Urinary bladder (tissue), 4 donors: ENCODE data around the gene TBC1D22A. TPM values are rescaled to one million over a fixed set of nuclear protein-coding genes. Genes with fewer than 3 reads are reported as not detected.

Source experiments
- DNase-seq: peaks from one replicate; pipeline ENCODE4 v3.0.0-alpha.2; 2015; ENCODE audit errors: extremely low spot score
- H3K27ac ChIP-seq: one replicate; pipeline ENCODE4 v1.5.1; 2013; ENCODE audit warnings: low read depth, mild to moderate bottlenecking, moderate library complexity
- H3K36me3 ChIP-seq: one replicate; pipeline ENCODE4 v1.6.1; 2013; ENCODE audit warnings: mild to moderate bottlenecking, moderate library complexity; ENCODE audit not compliant: insufficient read depth
- H3K4me1 ChIP-seq: one replicate; pipeline ENCODE4 v1.6.1; 2013; ENCODE audit warnings: mild to moderate bottlenecking, moderate library complexity; ENCODE audit not compliant: insufficient read depth
- H3K4me3 ChIP-seq: one replicate; pipeline ENCODE4 v1.5.1; 2013; ENCODE audit warnings: low read depth, low read length
- whole genome bisulfite sequencing: extraction: QIAGEN DNeasy Blood & Tissue Kit; methylation state at CpG from one replicate; pipeline ENCODE4 v1.1.7; 2013; 5-methylcytosine and 5-hydroxymethylcytosine counted together
- polyA plus RNA-seq: library from polyadenylated mRNA; stranded (reverse); fragments of 200-250 nt; gene quantifications from one replicate; pipeline ENCODE4 v1.2.3, GENCODE V29; 2013
- total RNA-seq: library from RNA; depleted of rRNA; stranded (reverse); fragments of >200 nt; gene quantifications from one replicate; pipeline ENCODE4 v1.2.3, GENCODE V29; 2014
- donor health status: healthy with polysubstance abuse.
- donor health status: healthy.

TBC1D22A gene
- total and polyA plus RNA-seq, 2 donors, result 7.7 to 19.1 TPM

- no peak for DNase-seq
- no peaks in the 10 kb centered on the region for H3K36me3 ChIP-seq
- no peak overlapping the region for H3K27ac ChIP-seq
- no peaks in the 10 kb centered on the region for H3K4me1 ChIP-seq
- WGBS, result 87% methylated on average over 5 of the region's 5 CpGs
- H3K4me3 ChIP-seq, result no peak overlapping the region
These were observed 335.7 kb downstream of the TBC1D22A start for GRCh38 chr22:47098121-47098520.

GRCh38 chr22:47098554-47098953, 336.1 kb downstream of the TBC1D22A start:
- no peak for DNase-seq
- 92% methylated on average over 11 of the region's 11 CpGs for WGBS
- H3K4me3 ChIP-seq, result no peak overlapping the region
- no peaks in the 10 kb centered on the region for H3K4me1 ChIP-seq
- H3K36me3 ChIP-seq, result no peaks in the 10 kb centered on the region
- no peak overlapping the region for H3K27ac ChIP-seq

GRCh38 chr22:47100019-47100418, 337.6 kb downstream of the TBC1D22A start:
- no peak overlapping the region for H3K4me3 ChIP-seq
- WGBS, result 94% methylated on average over 2 of the region's 2 CpGs
- H3K4me1 ChIP-seq, result no peaks in the 10 kb centered on the region
- no peak for DNase-seq
- H3K36me3 ChIP-seq, result no peaks in the 10 kb centered on the region
- no peak overlapping the region for H3K27ac ChIP-seq

GRCh38 chr22:47100646-47101200, 338.3 kb downstream of the TBC1D22A start:
- WGBS, result 87% methylated on average over 15 of the region's 15 CpGs
- no peaks in the 10 kb centered on the region for H3K36me3 ChIP-seq

GRCh38 chr22:47101321-47101885, 339.0 kb downstream of the TBC1D22A start:
- Histone ChIP-seq H3K36me3 (no peaks in the 10 kb centered on the region), H3K4me1 (no peaks in the 10 kb centered on the region), H3K4me3 (no peak overlapping the region), H3K27ac (no peak overlapping the region)
- no peak for DNase-seq
- WGBS, result 96% methylated on average over 16 of the region's 16 CpGs

More at GRCh38 chr22:47100646-47101200, 338.3 kb downstream of the TBC1D22A start:
- no peak overlapping the region for H3K4me3 ChIP-seq
- DNase-seq, result no peak
- H3K27ac ChIP-seq, result no peak overlapping the region
- no peaks in the 10 kb centered on the region for H3K4me1 ChIP-seq

- H3K4me3 ChIP-seq, result no peak overlapping the region
- H3K27ac ChIP-seq, result no peak overlapping the region
- no peaks in the 10 kb centered on the region for H3K4me1 ChIP-seq
- no peaks in the 10 kb centered on the region for H3K36me3 ChIP-seq
- WGBS, result 91% methylated on average over 12 of the region's 12 CpGs
- no peak for DNase-seq
These were observed 339.6 kb downstream of the TBC1D22A start for GRCh38 chr22:47102081-47102480.

- Histone ChIP-seq H3K4me1 (no peaks in the 10 kb centered on the region), H3K4me3 (no peak overlapping the region), H3K36me3 (no peaks in the 10 kb centered on the region), H3K27ac (no peak overlapping the region)
- DNase-seq, result no peak
- WGBS, result 83% methylated on average over 2 of the region's 2 CpGs
These were observed 340.2 kb downstream of the TBC1D22A start for GRCh38 chr22:47102648-47103047.

GRCh38 chr22:47105085-47105484, 342.6 kb downstream of the TBC1D22A start:
- no peaks in the 10 kb centered on the region for H3K4me1 ChIP-seq
- WGBS, result 91% methylated on average over 4 of the region's 4 CpGs
- no peaks in the 10 kb centered on the region for H3K36me3 ChIP-seq
- no peak overlapping the region for H3K27ac ChIP-seq
- no peak overlapping the region for H3K4me3 ChIP-seq
- no peak for DNase-seq

GRCh38 chr22:47106806-47107205, 344.4 kb downstream of the TBC1D22A start:
- 97% methylated on average over 5 of the region's 5 CpGs for WGBS
- no peak for DNase-seq
- H3K36me3 ChIP-seq, result no peaks in the 10 kb centered on the region

GRCh38 chr22:47107431-47107830, 345.0 kb downstream of the TBC1D22A start:
- Histone ChIP-seq H3K36me3 (no peaks in the 10 kb centered on the region), H3K27ac (no peak overlapping the region), H3K4me1 (no peaks in the 10 kb centered on the region), H3K4me3 (no peak overlapping the region)
- WGBS, result 85% methylated on average over 2 of the region's 2 CpGs
- no peak for DNase-seq

More at GRCh38 chr22:47106806-47107205, 344.4 kb downstream of the TBC1D22A start:
- Histone ChIP-seq H3K27ac (no peak overlapping the region), H3K4me1 (no peaks in the 10 kb centered on the region), H3K4me3 (no peak overlapping the region)

GRCh38 chr22:47110817-47111443, 348.5 kb downstream of the TBC1D22A start:
- Histone ChIP-seq H3K4me1 (no peaks in the 10 kb centered on the region), H3K27ac (no peak overlapping the region), H3K36me3 (no peaks in the 10 kb centered on the region), H3K4me3 (no peak overlapping the region)
- 84% methylated on average over 18 of the region's 18 CpGs for WGBS
- no peak for DNase-seq

GRCh38 chr22:47111626-47112581, 349.5 kb downstream of the TBC1D22A start:
- no peak overlapping the region for H3K27ac ChIP-seq
- whole genome bisulfite sequencing, result 84% methylated on average over 29 of the region's 29 CpGs
- no peaks in the 10 kb centered on the region for H3K36me3 ChIP-seq
- no peak overlapping the region for H3K4me3 ChIP-seq
- no peak for DNase-seq
- no peaks in the 10 kb centered on the region for H3K4me1 ChIP-seq

- H3K4me3 ChIP-seq, result no peak overlapping the region
- DNase-seq, result no peak
- no peak overlapping the region for H3K27ac ChIP-seq
- H3K4me1 ChIP-seq, result no peaks in the 10 kb centered on the region
- H3K36me3 ChIP-seq, result no peaks in the 10 kb centered on the region
- 90% methylated on average over 13 of the region's 13 CpGs for WGBS
These were observed 350.1 kb downstream of the TBC1D22A start for GRCh38 chr22:47112582-47112965.
